Esophagus squamous epithelium (tissue), 5 donors: ENCODE data around the gene PCGF2. TPM values are rescaled to one million over a fixed set of nuclear protein-coding genes. Genes with fewer than 3 reads are reported as not detected.
A peak's percentile ranks its signal among the peaks of the same experiment; 100 is the strongest.

Experiments used
- DNase-seq: peaks from one replicate; lab custom pipeline; 2025; lab: John Stamatoyannopoulos, UW
- H3K27ac ChIP-seq, 4 donors: fragments of 200-600 bp; sonication (generic); one replicate each; pipeline ENCODE4 v1.5.1; 2016 to 2019; ENCODE audit warnings: mild to moderate bottlenecking in 1 of 4
- H3K27me3 ChIP-seq, 4 donors: fragments of 200-600 bp; sonication (generic); 1 replicate in 3 of 4; 2 replicates in 1 of 4; pipeline versions ENCODE4 v1.5.1 to v1.6.0; 2017 to 2021; ENCODE audit warnings: antibody characterized with exemption in 1 of 4
- H3K36me3 ChIP-seq, 3 donors: fragments of 200-600 bp; sonication (generic); one replicate each; pipeline ENCODE4 v1.5.1; 2016 to 2019
- H3K4me1 ChIP-seq, 3 donors: fragments of 200-600 bp; sonication (generic); one replicate each; pipeline ENCODE4 v1.5.1; 2017 to 2019
- H3K4me3 ChIP-seq, 4 donors: fragments of 200-600 bp; sonication (generic); 1 replicate in 3 of 4; 2 replicates in 1 of 4; pipeline ENCODE4 v1.5.1; 2016 to 2019; ENCODE audit warnings: mild to moderate bottlenecking in 2 of 4, moderate library complexity in 1 of 4
- H3K9me3 ChIP-seq, 3 donors: fragments of 200-600 bp; sonication (generic); one replicate each; pipeline ENCODE4 v1.5.1; 2016 to 2019
- CTCF ChIP-seq, 6 experiments: fragments of 450-650 bp in 4 of 6; fragments of 200-600 bp in 2 of 6; sonication (generic) in 2 of 6; IDR thresholded peaks; one replicate each; pipeline ENCODE4 v1.5.1; 2016 to 2019; ENCODE audit warnings: antibody characterized with exemption in 6 of 6, mild to moderate bottlenecking in 4 of 6, moderate library complexity in 4 of 6
- POLR2A ChIP-seq, 4 donors: fragments of 450-650 bp; IDR thresholded peaks; one replicate each; pipeline ENCODE4 v1.6.1; 2017; ENCODE audit warnings: antibody characterized with exemption in 4 of 4, mild to moderate bottlenecking in 4 of 4, moderate library complexity in 3 of 4
- WGBS, 2 donors: methylation state at CpG; one replicate each; pipeline ENCODE4 v1.1.5; 2018; 5-methylcytosine and 5-hydroxymethylcytosine counted together
- intact Hi-C: fragments of 100-400 bp; cut with DNase I; formaldehyde crosslinking; loops from one replicate; pipeline ENCODE4 v1.15.0; 2022
- total RNA-seq, 4 donors: library from RNA; depleted of rRNA; stranded (reverse); fragments of >200 nt; gene quantifications; one replicate each; pipeline ENCODE4 v1.1.0, GENCODE V29; 2016
- donor health status: DM: yes; HTN: yes; CAD: no.

Gene PCGF2
- 10 to 100 TPM in 1 of 4 donors, 1 to 10 TPM in 3; 2.5 to 11.8 (median 3.4) TPM for total RNA-seq

GRCh38 chr17:38748149-38748891 is at the start of gene PCGF2:
Gene PCGF2, minus strand, starts transcription at chr17:38748336. Its CDS starts 7,934 bp downstream, at chr17:38740402.
- no peaks in the 10 kb centered on the region for H3K36me3 ChIP-seq
- H3K4me3 ChIP-seq: peak within 1 kb of the TSS; percentile 50 to 88 (median 86)
- peak in 2 of 4 donors; percentile 31 to 43 for TF ChIP-seq POLR2A (IDR thresholded peaks at IDR 0.05)
- no peak for TF ChIP-seq CTCF (IDR thresholded peaks at IDR 0.05)
- no peak for DNase-seq
- WGBS, 2 donors: 0% methylated on average over 16 of the region's 47 CpGs; no CpG with 5 or more reads in 1 of the 2 donors
- intact Hi-C loops: no loop called here
- H3K4me1 ChIP-seq: peaks cover 40 to 83% (median 41%) of the 10 kb centered on the region in 3 donors
- H3K27ac ChIP-seq: peak within 1 kb of the TSS; percentile 74 to 94 (median 88)
- no peaks in the 10 kb centered on the region for H3K9me3 ChIP-seq
- peaks cover 0 to 20% (median 0%) of the 10 kb centered on the region in 4 donors for H3K27me3 ChIP-seq

GRCh38 chr17:38797828-38798227 is 49.7 kb upstream of the PCGF2 start:
- Histone ChIP-seq H3K27me3 (no peaks in the 10 kb centered on the region), H3K27ac (peak overlapping the region; percentile 98 to 100 (median 100)), H3K4me1 (peaks cover 16 to 44% (median 22%) of the 10 kb centered on the region in 3 donors), H3K4me3 (peak overlapping the region in 3 of 4 donors; percentile 67 to 92 (median 91)), H3K36me3 (peaks cover 5 to 47% (median 12%) of the 10 kb centered on the region in 3 donors), H3K9me3 (no peaks in the 10 kb centered on the region)
- intact Hi-C loops: no loop called here
- TF ChIP-seq POLR2A (IDR thresholded peaks at IDR 0.05): no peak
- no peak for TF ChIP-seq CTCF (IDR thresholded peaks at IDR 0.05)
- 67 to 71% methylated on average over 5 to 6 of the region's 6 CpGs for WGBS, 2 donors
- no peak for DNase-seq

GRCh38 chr17:38797158-38797490 is 49.0 kb upstream of the PCGF2 start:
- no peak for DNase-seq
- peak overlapping the region in 2 of 4 donors; percentile 42 to 100 for H3K27ac ChIP-seq
- peak overlapping the region in 2 of 4 donors; percentile 91 to 92 for H3K4me3 ChIP-seq
- 46 to 63% methylated on average over 5 of the region's 5 CpGs for WGBS, 2 donors
- no peaks in the 10 kb centered on the region for H3K27me3 ChIP-seq
- peaks cover 16 to 44% (median 22%) of the 10 kb centered on the region in 3 donors for H3K4me1 ChIP-seq
- TF ChIP-seq POLR2A (IDR thresholded peaks at IDR 0.05): no peak
- no peak for TF ChIP-seq CTCF (IDR thresholded peaks at IDR 0.05)
- H3K36me3 ChIP-seq: peaks cover 0 to 47% (median 6%) of the 10 kb centered on the region in 3 donors
- intact Hi-C loops: no loop called here
- H3K9me3 ChIP-seq: no peaks in the 10 kb centered on the region

GRCh38 chr17:38796451-38797157 is 48.5 kb upstream of the PCGF2 start:
- TF ChIP-seq POLR2A (IDR thresholded peaks at IDR 0.05) (no peak), CTCF (IDR thresholded peaks at IDR 0.05) (no peak)
- DNase-seq: no peak
- Histone ChIP-seq H3K4me3 (no peak overlapping the region), H3K9me3 (no peaks in the 10 kb centered on the region), H3K27me3 (no peaks in the 10 kb centered on the region), H3K4me1 (peaks cover 16 to 44% (median 22%) of the 10 kb centered on the region in 3 donors), H3K36me3 (peaks cover 0 to 43% (median under 1%) of the 10 kb centered on the region in 3 donors), H3K27ac (no peak overlapping the region)
- WGBS, 2 donors: 55 to 73% methylated on average over 3 to 5 of the region's 5 CpGs
- intact Hi-C loops: no loop called here

GRCh38 chr17:38794221-38794620 is 46.1 kb upstream of the PCGF2 start:
- no peak for TF ChIP-seq CTCF (IDR thresholded peaks at IDR 0.05)
- WGBS, 2 donors: 93 to 94% methylated on average over 5 of the region's 5 CpGs
- DNase-seq: no peak
- intact Hi-C loops: no loop called here
- Histone ChIP-seq H3K36me3 (peaks cover 0 to 36% (median 0%) of the 10 kb centered on the region in 3 donors), H3K27ac (no peak overlapping the region), H3K9me3 (no peaks in the 10 kb centered on the region), H3K27me3 (no peaks in the 10 kb centered on the region), H3K4me1 (peaks cover 16 to 53% (median 22%) of the 10 kb centered on the region in 3 donors), H3K4me3 (no peak overlapping the region)
